ENCODE results near the gene APLNR. TPM values are rescaled to one million over a fixed set of nuclear protein-coding genes. Genes with fewer than 3 reads are reported as not detected.

Gene APLNR
- polyA plus RNA-seq, 1 of the 3 experiments (the other 2 are of a cell fraction) = 0.03 TPM

DNA sequence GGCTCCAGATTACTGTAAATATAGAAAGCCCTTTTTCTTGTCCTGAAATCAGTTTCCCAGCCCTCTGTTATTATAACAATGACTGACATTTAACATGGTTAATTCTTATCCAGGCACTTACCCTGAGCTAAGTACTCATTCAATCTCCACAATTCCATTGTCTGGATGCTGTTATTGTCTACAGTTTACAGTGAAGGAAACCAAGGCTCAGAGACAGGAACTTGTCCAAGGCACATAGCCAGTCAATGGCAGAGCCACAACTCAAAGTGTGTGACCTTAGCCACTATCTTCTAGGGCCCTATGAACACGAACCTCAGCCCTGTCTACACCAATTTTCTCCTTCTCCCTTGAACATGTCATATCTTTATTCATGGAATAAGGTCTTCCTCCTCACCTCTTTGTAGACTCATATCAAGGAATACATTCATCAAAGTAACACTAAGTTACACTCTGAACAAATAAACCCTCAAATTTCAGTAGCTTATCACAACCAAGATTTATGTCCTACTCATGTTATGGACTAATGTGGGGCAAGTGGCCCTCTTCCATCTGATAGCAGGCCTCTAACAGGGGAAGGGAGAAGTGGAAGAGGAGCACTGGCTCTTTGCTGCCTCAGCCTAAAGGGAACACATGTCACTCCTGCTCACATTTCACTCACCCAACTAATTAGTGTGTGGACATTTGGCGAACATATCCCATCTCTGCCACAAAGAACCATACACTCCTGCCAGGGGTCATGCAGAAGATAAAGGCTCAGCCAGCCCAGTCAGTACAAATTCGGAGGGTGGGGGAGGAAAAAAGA is 39.3 kb upstream of the APLNR start:
- Histone ChIP-seq H4K20me1 (ENCODE audit: insufficient read depth) (no peaks in the 10 kb centered on the region), H3K79me2 (ENCODE audit: insufficient read depth) (no peaks in the 10 kb centered on the region), H3K4me2 (no peak overlapping the region), H3F3A (replicated peaks; ENCODE audit: insufficient read depth) (no peaks in the 10 kb centered on the region), H3K36me3 (replicated peaks in 1 of 2; ENCODE audit: control insufficient read depth in 1 of 2, insufficient read depth in 2 of 2, low read length in 1 of 2) (no peaks in the 10 kb centered on the region), H3K4me3 (ENCODE audit: low read depth in 2 of 2, low read length in 1 of 2) (no peak overlapping the region), H2AFZ (ENCODE audit: low read depth) (no peak overlapping the region), H3K9me2 (no peaks in the 10 kb centered on the region), H3K9ac (no peak overlapping the region), H3K4me1 (ENCODE audit: control insufficient read depth in 1 of 2, insufficient read depth in 2 of 2, low read depth in 1 of 2, low read length in 1 of 2) (peaks cover 4 to 5% of the 10 kb centered on the region in 2 experiments; a peak in 1 of 4 replicates), H3K27me3 (ENCODE audit: insufficient read depth) (no peaks in the 10 kb centered on the region), H3K27ac (ENCODE audit: low read depth in 2 of 2, low read length in 1 of 2) (no peak overlapping the region), H3K9me3 (no peaks in the 10 kb centered on the region)
- 55% methylated on average over 3 of the region's 3 CpGs for WGBS (ENCODE audit: low lambda C conversion rate)
- CTCF ChIA-PET = interaction anchor here (0.6 to 5.3 kb wide), 5 partner anchors 9 to 436 kb away, joined by 3 to 45 read pairs (median 13); no protein-coding TSS in a partner anchor
- POLR2A ChIA-PET = no interaction called here
- TF ChIP-seq GABPA (IDR thresholded peaks at IDR 0.05; ENCODE audit: low read depth) (no peak), CHD2 (IDR thresholded peaks at IDR 0.05; ENCODE audit: low read length, partially characterized antibody) (no peak), TCF12 (IDR thresholded peaks at IDR 0.05) (no peak), EP300 (IDR thresholded peaks at IDR 0.05; ENCODE audit: borderline replicate concordance in 1 of 2, low read depth in 1 of 2, low read length in 1 of 2) (no peak), RCOR1 (IDR thresholded peaks at IDR 0.05; ENCODE audit: low read length) (no peak), TAF1 (IDR thresholded peaks at IDR 0.05; ENCODE audit: borderline replicate concordance, low read depth, low read length) (no peak), EZH2phosphoT487 (IDR thresholded peaks at IDR 0.05; ENCODE audit: borderline replicate concordance, low read depth) (no peak), FOXJ3 (CRISPR knock-in tag; IDR thresholded peaks at IDR 0.05) (no peak), SMC3 (IDR thresholded peaks at IDR 0.05; ENCODE audit: low read depth, low read length) (no peak), NFIC (IDR thresholded peaks at IDR 0.05; ENCODE audit: borderline replicate concordance) (no peak), FOXM1 (IDR thresholded peaks at IDR 0.05; ENCODE audit: low read depth) (no peak)
- TF ChIP-seq, protein P1, sequence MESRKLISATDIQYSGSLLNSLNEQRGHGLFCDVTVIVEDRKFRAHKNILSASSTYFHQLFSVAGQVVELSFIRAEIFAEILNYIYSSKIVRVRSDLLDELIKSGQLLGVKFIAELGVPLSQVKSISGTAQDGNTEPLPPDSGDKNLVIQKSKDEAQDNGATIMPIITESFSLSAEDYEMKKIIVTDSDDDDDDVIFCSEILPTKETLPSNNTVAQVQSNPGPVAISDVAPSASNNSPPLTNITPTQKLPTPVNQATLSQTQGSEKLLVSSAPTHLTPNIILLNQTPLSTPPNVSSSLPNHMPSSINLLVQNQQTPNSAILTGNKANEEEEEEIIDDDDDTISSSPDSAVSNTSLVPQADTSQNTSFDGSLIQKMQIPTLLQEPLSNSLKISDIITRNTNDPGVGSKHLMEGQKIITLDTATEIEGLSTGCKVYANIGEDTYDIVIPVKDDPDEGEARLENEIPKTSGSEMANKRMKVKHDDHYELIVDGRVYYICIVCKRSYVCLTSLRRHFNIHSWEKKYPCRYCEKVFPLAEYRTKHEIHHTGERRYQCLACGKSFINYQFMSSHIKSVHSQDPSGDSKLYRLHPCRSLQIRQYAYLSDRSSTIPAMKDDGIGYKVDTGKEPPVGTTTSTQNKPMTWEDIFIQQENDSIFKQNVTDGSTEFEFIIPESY (IDR thresholded peaks at IDR 0.05; ENCODE audit: borderline replicate concordance, low read depth) = no peak
- TF ChIP-seq, protein P2, sequence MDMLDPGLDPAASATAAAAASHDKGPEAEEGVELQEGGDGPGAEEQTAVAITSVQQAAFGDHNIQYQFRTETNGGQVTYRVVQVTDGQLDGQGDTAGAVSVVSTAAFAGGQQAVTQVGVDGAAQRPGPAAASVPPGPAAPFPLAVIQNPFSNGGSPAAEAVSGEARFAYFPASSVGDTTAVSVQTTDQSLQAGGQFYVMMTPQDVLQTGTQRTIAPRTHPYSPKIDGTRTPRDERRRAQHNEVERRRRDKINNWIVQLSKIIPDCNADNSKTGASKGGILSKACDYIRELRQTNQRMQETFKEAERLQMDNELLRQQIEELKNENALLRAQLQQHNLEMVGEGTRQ (IDR thresholded peaks at IDR 0.05; ENCODE audit: borderline replicate concordance, low read depth, low read length) = no peak
- TF ChIP-seq, protein P3, sequence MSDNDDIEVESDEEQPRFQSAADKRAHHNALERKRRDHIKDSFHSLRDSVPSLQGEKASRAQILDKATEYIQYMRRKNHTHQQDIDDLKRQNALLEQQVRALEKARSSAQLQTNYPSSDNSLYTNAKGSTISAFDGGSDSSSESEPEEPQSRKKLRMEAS (IDR thresholded peaks at IDR 0.05; ENCODE audit: low read depth) = no peak
- TF ChIP-seq, protein P4, sequence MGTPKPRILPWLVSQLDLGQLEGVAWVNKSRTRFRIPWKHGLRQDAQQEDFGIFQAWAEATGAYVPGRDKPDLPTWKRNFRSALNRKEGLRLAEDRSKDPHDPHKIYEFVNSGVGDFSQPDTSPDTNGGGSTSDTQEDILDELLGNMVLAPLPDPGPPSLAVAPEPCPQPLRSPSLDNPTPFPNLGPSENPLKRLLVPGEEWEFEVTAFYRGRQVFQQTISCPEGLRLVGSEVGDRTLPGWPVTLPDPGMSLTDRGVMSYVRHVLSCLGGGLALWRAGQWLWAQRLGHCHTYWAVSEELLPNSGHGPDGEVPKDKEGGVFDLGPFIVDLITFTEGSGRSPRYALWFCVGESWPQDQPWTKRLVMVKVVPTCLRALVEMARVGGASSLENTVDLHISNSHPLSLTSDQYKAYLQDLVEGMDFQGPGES (IDR thresholded peaks at IDR 0.05; ENCODE audit: low read depth, low read length) = no peak
- TF ChIP-seq, protein P5, sequence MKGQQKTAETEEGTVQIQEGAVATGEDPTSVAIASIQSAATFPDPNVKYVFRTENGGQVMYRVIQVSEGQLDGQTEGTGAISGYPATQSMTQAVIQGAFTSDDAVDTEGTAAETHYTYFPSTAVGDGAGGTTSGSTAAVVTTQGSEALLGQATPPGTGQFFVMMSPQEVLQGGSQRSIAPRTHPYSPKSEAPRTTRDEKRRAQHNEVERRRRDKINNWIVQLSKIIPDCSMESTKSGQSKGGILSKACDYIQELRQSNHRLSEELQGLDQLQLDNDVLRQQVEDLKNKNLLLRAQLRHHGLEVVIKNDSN (IDR thresholded peaks at IDR 0.05; ENCODE audit: borderline replicate concordance, low read depth) = no peak
- no peak for DNase-seq
